Epithelial cell of esophagus (primary cell): ENCODE results near the gene LINC01488.

Experiments used
- DNase-seq: peaks from one replicate; pipeline ENCODE4 v3.0.0; 2010; ENCODE audit warnings: low read depth
- H3K4me3 ChIP-seq: 2 replicates; pipeline ENCODE4 v1.5.1; 2011; ENCODE audit warnings: mild to moderate bottlenecking, low read length, control low read depth
- TF ChIP-seq, protein P1 (sequence below): IDR thresholded peaks from 2 replicates; pipeline ENCODE4 v1.5.1; 2011; ENCODE audit warnings: low read depth, mild to moderate bottlenecking, low read length, control low read depth, inconsistent platforms; ENCODE audit not compliant: insufficient read depth; ENCODE audit errors: missing control alignments

LINC01488 gene

GRCh38 chr11:69442012-69442806 lies 39.3 kb upstream of the LINC01488 start:
- no peak overlapping the region for H3K4me3 ChIP-seq
- DNase-seq: peak; percentile 79
- TF ChIP-seq, protein P1, sequence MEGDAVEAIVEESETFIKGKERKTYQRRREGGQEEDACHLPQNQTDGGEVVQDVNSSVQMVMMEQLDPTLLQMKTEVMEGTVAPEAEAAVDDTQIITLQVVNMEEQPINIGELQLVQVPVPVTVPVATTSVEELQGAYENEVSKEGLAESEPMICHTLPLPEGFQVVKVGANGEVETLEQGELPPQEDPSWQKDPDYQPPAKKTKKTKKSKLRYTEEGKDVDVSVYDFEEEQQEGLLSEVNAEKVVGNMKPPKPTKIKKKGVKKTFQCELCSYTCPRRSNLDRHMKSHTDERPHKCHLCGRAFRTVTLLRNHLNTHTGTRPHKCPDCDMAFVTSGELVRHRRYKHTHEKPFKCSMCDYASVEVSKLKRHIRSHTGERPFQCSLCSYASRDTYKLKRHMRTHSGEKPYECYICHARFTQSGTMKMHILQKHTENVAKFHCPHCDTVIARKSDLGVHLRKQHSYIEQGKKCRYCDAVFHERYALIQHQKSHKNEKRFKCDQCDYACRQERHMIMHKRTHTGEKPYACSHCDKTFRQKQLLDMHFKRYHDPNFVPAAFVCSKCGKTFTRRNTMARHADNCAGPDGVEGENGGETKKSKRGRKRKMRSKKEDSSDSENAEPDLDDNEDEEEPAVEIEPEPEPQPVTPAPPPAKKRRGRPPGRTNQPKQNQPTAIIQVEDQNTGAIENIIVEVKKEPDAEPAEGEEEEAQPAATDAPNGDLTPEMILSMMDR: no peak

DNA sequence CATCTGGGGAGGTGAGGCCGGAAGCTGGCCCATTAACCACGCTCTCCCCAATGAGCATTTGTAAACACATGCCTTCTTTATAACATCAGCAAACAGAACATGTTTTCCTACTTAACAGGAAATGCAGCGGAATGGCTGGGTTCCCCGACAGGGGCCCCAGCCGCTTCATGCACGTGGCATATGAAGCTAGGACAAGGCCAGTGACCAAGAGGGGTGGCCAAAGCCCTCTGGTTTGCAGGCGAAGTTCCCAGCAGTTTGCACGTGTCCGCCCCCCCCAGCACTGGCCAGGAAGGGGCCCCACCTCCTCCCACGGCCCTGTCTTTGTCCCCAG lies 38.7 kb upstream of the LINC01488 start:
- H3K4me3 ChIP-seq: no peak overlapping the region
- peak; percentile 67 for DNase-seq

GRCh38 chr11:69443138-69443967 lies 38.1 kb upstream of the LINC01488 start:
- H3K4me3 ChIP-seq: peak overlapping the region; percentile 14
- DNase-seq: peak; percentile 82
- TF ChIP-seq, protein P1: no peak

More for the DNA sequence above, 38.7 kb upstream of the LINC01488 start:
- TF ChIP-seq, protein P1: no peak

DNA sequence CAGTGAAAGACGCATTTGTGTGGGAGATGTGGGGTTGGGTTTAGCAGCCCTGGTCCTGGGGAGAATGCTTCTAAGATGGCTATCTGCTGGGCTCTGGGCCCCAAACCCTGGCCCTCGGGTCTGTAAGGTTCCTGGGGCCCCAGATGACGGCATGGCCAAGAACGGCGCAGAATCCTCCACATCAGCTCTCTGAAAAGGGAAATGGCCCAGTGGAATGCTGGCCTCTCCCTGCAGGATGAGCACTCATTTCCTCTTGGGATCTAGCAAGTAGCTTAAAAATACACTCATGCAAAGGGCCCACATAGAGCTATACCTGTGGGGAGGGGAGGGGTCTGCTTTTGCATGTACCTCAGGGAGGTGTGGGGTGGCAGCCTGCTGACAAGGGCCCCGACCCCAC lies 37.5 kb upstream of the LINC01488 start:
- H3K4me3 ChIP-seq: no peak overlapping the region
- TF ChIP-seq, protein P1: no peak
- peak; percentile 10 for DNase-seq

GRCh38 chr11:69444381-69445130 lies 36.9 kb upstream of the LINC01488 start:
- no peak overlapping the region for H3K4me3 ChIP-seq
- TF ChIP-seq, protein P1: no peak
- DNase-seq: peak; percentile 89

GRCh38 chr11:69445131-69445470 lies 36.4 kb upstream of the LINC01488 start:
- DNase-seq: no peak
- H3K4me3 ChIP-seq: no peak overlapping the region
- TF ChIP-seq, protein P1: no peak
